Ishikawa (cell line): ENCODE results near the gene DCAF8.

Source experiments
- CEBPB ChIP-seq: IDR thresholded peaks from 2 replicates; pipeline ENCODE4 v1.6.1; 2012
- EP300 ChIP-seq: IDR thresholded peaks from 2 replicates; pipeline ENCODE4 v1.6.1; 2012; ENCODE audit warnings: borderline replicate concordance
- FOXM1 ChIP-seq: IDR thresholded peaks from 2 replicates; pipeline ENCODE4 v1.6.1; 2012; ENCODE audit warnings: low read depth, borderline replicate concordance
- REST ChIP-seq: IDR thresholded peaks from 2 replicates; pipeline ENCODE4 v1.6.1; 2012; ENCODE audit warnings: low read depth, mild to moderate bottlenecking
- TCF12 ChIP-seq: IDR thresholded peaks from 2 replicates; pipeline ENCODE4 v1.6.1; 2012; ENCODE audit warnings: low read depth
- TEAD4 ChIP-seq: IDR thresholded peaks from 2 replicates; pipeline ENCODE4 v1.6.1; 2012
- USF1 ChIP-seq: IDR thresholded peaks from 2 replicates; pipeline ENCODE4 v1.6.1; 2012
- YY1 ChIP-seq: IDR thresholded peaks from 2 replicates; pipeline ENCODE4 v1.6.1; 2012; ENCODE audit warnings: low read depth
- ZBTB7A ChIP-seq: IDR thresholded peaks from 2 replicates; pipeline ENCODE4 v1.6.1; 2012; ENCODE audit warnings: low read depth

- TF ChIP-seq EP300 (no peak), CEBPB (no peak), ZBTB7A (no peak), REST (no peak), FOXM1 (no peak), TEAD4 (no peak), USF1 (no peak), TCF12 (no peak), YY1 (no peak)
Measured at GRCh38 chr1:160308451-160309184, 46.3 kb upstream of the DCAF8 start.
